Putamen (tissue), 1 donor: ENCODE measurements around the gene TEDC2.

Source experiments
- DNase-seq: peaks from one replicate; pipeline ENCODE4 v3.0.0-alpha.2; 2016; ENCODE audit warnings: low spot score

TEDC2 gene

DNA sequence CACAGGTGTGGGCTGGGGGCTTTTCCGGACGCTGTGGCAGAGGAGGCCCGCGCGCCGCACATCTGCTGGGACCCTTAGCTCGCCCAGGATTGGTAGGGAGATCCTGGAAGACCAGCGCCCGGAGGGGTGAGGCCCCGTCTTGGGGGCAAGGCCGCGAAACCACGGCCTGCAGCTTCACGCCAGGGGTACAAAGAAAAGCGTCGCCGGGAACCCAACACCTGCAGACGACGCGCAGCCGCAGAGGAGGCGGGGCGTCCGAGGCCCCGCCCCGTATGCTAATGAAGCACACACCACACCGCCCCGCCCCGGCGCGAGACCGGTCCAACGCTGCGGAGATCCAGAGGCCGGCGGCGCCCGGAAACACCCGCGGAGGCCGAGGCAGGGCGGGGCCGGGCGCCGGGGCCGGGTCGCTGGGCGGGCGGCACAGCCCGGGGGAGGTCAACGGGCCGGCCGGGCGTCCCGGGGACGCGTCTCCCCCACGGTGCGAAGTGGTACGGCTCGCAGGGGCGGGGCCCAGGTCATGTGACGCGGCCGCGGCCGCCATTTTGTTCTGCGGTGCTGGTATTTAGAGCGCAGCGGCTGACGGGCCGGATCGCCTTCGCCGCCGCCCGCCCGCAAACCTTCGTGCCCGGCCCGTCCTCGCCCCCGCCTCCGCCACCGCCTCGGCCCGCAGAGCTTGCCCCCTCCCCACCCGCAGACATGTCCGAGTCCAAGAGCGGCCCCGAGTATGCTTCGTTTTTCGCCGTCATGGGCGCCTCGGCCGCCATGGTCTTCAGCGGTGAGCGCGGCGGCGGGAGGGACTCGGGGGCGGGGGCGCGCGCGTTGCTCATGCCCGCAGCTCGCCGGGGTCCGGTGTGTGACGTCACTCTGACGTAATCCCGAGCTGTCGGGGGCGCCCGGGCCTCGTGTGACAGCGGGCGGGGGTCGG is 53.8 kb downstream of the TEDC2 start, which contains the start of gene ATP6V0C:
ATP6V0C (plus strand) TSS at position 548 of the 928 bp plus-strand sequence; CDS start at position 700, 152 bp downstream.
- peak; percentile 91 for DNase-seq
